H1 (cell line): ENCODE results near the gene PCGF3. TPM values are rescaled to one million over a fixed set of nuclear protein-coding genes. Genes with fewer than 3 reads are reported as not detected.

Experiments
- CTCF ChIA-PET: fragments of 300-600 bp; sonication (Branson Sonifier 250); formaldehyde crosslinking; loops from one replicate; lab custom pipeline; 2021; ENCODE audit not compliant: partially characterized antibody; lab: Charles Lee
- POLR2A ChIA-PET: fragments of 300-600 bp; sonication (Branson Sonifier 250); formaldehyde crosslinking; loops from one replicate; lab custom pipeline; 2021; ENCODE audit warnings: inconsistent platforms; ENCODE audit not compliant: partially characterized antibody; lab: Charles Lee
- DNase-seq, 2 experiments: peaks; one replicate each; pipeline versions ENCODE4 v3.0.0 to v3.0.0-alpha.2; 2010 to 2022; ENCODE audit warnings: low spot score in 2 of 2, low read depth in 1 of 2, mixed read lengths in 1 of 2
- FAIRE-seq: peaks from 2 replicates; lab custom pipeline; 2011; peaks lifted over from hg19 to GRCh38; lab: Jason Lieb, UNC
- H2AFZ ChIP-seq: 2 replicates; pipeline ENCODE4 v1.8.1; 2012; ENCODE audit warnings: low read length, inconsistent platforms
- H2AK5ac ChIP-seq: 2 replicates; pipeline ENCODE4 v1.6.1; 2013; ENCODE audit warnings: low read depth, low read length
- H2BK120ac ChIP-seq: replicated peaks from 2 replicates; pipeline ENCODE3; 2013; ENCODE audit warnings: low read depth, low read length, inconsistent platforms
- H2BK12ac ChIP-seq: 2 replicates; pipeline ENCODE4 v1.6.1; 2013; ENCODE audit warnings: low read depth, low read length
- H2BK15ac ChIP-seq: 2 replicates; pipeline ENCODE4 v1.6.1; 2013; ENCODE audit warnings: low read length
- H2BK20ac ChIP-seq: 2 replicates; pipeline ENCODE4 v1.6.1; 2013; ENCODE audit warnings: low read length
- H2BK5ac ChIP-seq: 2 replicates; pipeline ENCODE4 v1.6.1; 2013; ENCODE audit warnings: low read depth, low read length
- H3K14ac ChIP-seq: 2 replicates; pipeline ENCODE4 v1.6.1; 2013; ENCODE audit warnings: inconsistent platforms; ENCODE audit not compliant: insufficient read length
- H3K18ac ChIP-seq: 2 replicates; pipeline ENCODE4 v1.6.1; 2013; ENCODE audit warnings: low read length; ENCODE audit errors: extremely low read depth
- H3K23ac ChIP-seq: 2 replicates; pipeline ENCODE4 v1.6.1; 2013; ENCODE audit warnings: inconsistent platforms; ENCODE audit not compliant: insufficient read length
- H3K23me2 ChIP-seq: 2 replicates; pipeline ENCODE4 v1.6.1; 2013; ENCODE audit warnings: low read depth, low read length
- H3K27ac ChIP-seq: 2 replicates; pipeline ENCODE4 v1.6.1; 2011; ENCODE audit warnings: low read depth, low read length, inconsistent platforms
- H3K27me3 ChIP-seq, 4 experiments: replicated peaks in 1 of 4; 1 replicate in 1 of 4; 2 replicates in 3 of 4; pipeline versions ENCODE4 v1.6.1 to v1.8.1; 2011 to 2013; ENCODE audit warnings: low read length in 3 of 4, mild to moderate bottlenecking in 3 of 4, inconsistent platforms in 2 of 4, mixed read lengths in 2 of 4, moderate library complexity in 1 of 4; ENCODE audit not compliant: control insufficient read depth in 3 of 4, insufficient read depth in 3 of 4; ENCODE audit errors: extremely low read depth in 1 of 4
- H3K36me3 ChIP-seq, 4 experiments: 2 replicates each; pipeline versions ENCODE4 v1.6.1 to v1.8.1; 2011 to 2013; ENCODE audit warnings: mild to moderate bottlenecking in 4 of 4, low read length in 3 of 4, moderate library complexity in 2 of 4, control low read depth in 1 of 4, inconsistent platforms in 1 of 4; ENCODE audit not compliant: insufficient read depth in 4 of 4, control insufficient read depth in 2 of 4
- H3K4ac ChIP-seq: replicated peaks from 2 replicates; pipeline ENCODE3; 2013; ENCODE audit warnings: low read length, low read depth, mixed read lengths, inconsistent platforms; ENCODE audit not compliant: insufficient read length
- H3K4me1 ChIP-seq, 4 experiments: replicated peaks in 1 of 4; 1 replicate in 1 of 4; 2 replicates in 3 of 4; pipeline versions ENCODE4 v1.6.1 to v1.8.1; 2011 to 2013; ENCODE audit warnings: low read length in 3 of 4, inconsistent platforms in 2 of 4, mixed read lengths in 1 of 4; ENCODE audit not compliant: insufficient read depth in 4 of 4, control insufficient read depth in 3 of 4
- H3K4me2 ChIP-seq, 2 experiments: 2 replicates each; pipeline versions ENCODE4 v1.6.1 to v1.8.1; 2011 to 2013; ENCODE audit warnings: low read depth in 2 of 2, low read length in 2 of 2, control low read depth in 1 of 2, inconsistent platforms in 1 of 2, mild to moderate bottlenecking in 1 of 2; ENCODE audit not compliant: insufficient read depth in 1 of 2
- H3K4me3 ChIP-seq, 4 experiments: fragments of 200-600, 300-600 bp in 1 of 4; sonication (generic), shearing (Covaris generic), sonication (Bioruptor Twin) in 1 of 4; 2 replicates each; pipeline versions ENCODE4 v1.5.1 to v1.8.1; 2011 to 2016; ENCODE audit warnings: low read length in 4 of 4, low read depth in 3 of 4, control low read depth in 2 of 4, inconsistent platforms in 2 of 4, mild to moderate bottlenecking in 2 of 4, mixed read lengths in 1 of 4, moderate library complexity in 1 of 4; ENCODE audit not compliant: insufficient read depth in 2 of 4; ENCODE audit errors: extremely low read depth in 1 of 4
- H3K56ac ChIP-seq: replicated peaks from 2 replicates; pipeline ENCODE3; 2013; ENCODE audit warnings: low read depth, mild to moderate bottlenecking, mixed read lengths, low read length, inconsistent platforms; ENCODE audit not compliant: insufficient read length
- H3K79me1 ChIP-seq: 2 replicates; pipeline ENCODE4 v1.6.1; 2013; ENCODE audit warnings: low read depth, low read length, control low read depth
- H3K79me2 ChIP-seq, 2 experiments: 2 replicates each; pipeline versions ENCODE4 v1.6.1 to v1.8.1; 2012 to 2013; ENCODE audit warnings: low read length in 2 of 2, mild to moderate bottlenecking in 2 of 2, inconsistent platforms in 1 of 2; ENCODE audit not compliant: insufficient read depth in 2 of 2, control insufficient read depth in 1 of 2
- H3K9ac ChIP-seq, 4 experiments: replicated peaks in 1 of 4; 1 replicate in 1 of 4; 2 replicates in 3 of 4; pipeline versions ENCODE4 v1.6.1 to v1.8.1; 2011 to 2013; ENCODE audit warnings: low read depth in 3 of 4, low read length in 3 of 4, control low read depth in 2 of 4, mild to moderate bottlenecking in 2 of 4, moderate library complexity in 2 of 4, inconsistent platforms in 1 of 4; ENCODE audit errors: extremely low read depth in 1 of 4
- H3K9me3 ChIP-seq, 2 experiments: 2 replicates each; pipeline versions ENCODE4 v1.6.1 to v1.8.1; 2012 to 2013; ENCODE audit warnings: mild to moderate bottlenecking in 2 of 2, moderate library complexity in 2 of 2, control low read depth in 1 of 2, inconsistent platforms in 1 of 2, low read depth in 1 of 2, low read length in 1 of 2, mixed read lengths in 1 of 2; ENCODE audit not compliant: insufficient read depth in 2 of 2
- H4K20me1 ChIP-seq, 2 experiments: replicated peaks in 1 of 2; 2 replicates each; pipeline versions ENCODE3 to v1.8.1; 2011 to 2013; ENCODE audit warnings: inconsistent platforms in 2 of 2, low read length in 2 of 2, mild to moderate bottlenecking in 1 of 2; ENCODE audit not compliant: insufficient read depth in 2 of 2, control insufficient read depth in 1 of 2
- H4K5ac ChIP-seq: 2 replicates; pipeline ENCODE4 v1.6.1; 2013; ENCODE audit warnings: low read length, low read depth, mixed read lengths, inconsistent platforms; ENCODE audit not compliant: insufficient read length
- H4K8ac ChIP-seq: 2 replicates; pipeline ENCODE4 v1.8.0; 2013; ENCODE audit warnings: mild to moderate bottlenecking, moderate library complexity, low read length, inconsistent platforms; ENCODE audit not compliant: insufficient read depth; ENCODE audit errors: extremely low read depth
- H4K91ac ChIP-seq: replicated peaks from 2 replicates; pipeline ENCODE3; 2013; ENCODE audit warnings: low read length, mixed read lengths, inconsistent platforms; ENCODE audit not compliant: insufficient read length
- CBX5 ChIP-seq: fragments of 300-800, 300-1000 bp; sonication (generic); IDR thresholded peaks from 2 replicates; pipeline ENCODE4 v1.7.1; 2016; ENCODE audit warnings: antibody characterized with exemption, low read length, low read depth
- CHD1 ChIP-seq: IDR thresholded peaks from 2 replicates; pipeline ENCODE4 v1.6.1; 2012; ENCODE audit warnings: low read depth, low read length, improper control_type of control experiment
- HDAC2 ChIP-seq, 2 experiments: fragments of 300-600 bp in 1 of 2; sonication (generic) in 1 of 2; IDR thresholded peaks; 2 replicates each; pipeline ENCODE4 v1.6.1; 2011 to 2012; ENCODE audit warnings: low read depth in 2 of 2, low read length in 2 of 2, mild to moderate bottlenecking in 2 of 2, moderate library complexity in 2 of 2, borderline replicate concordance in 1 of 2, inconsistent platforms in 1 of 2
- MAX ChIP-seq: IDR thresholded peaks from 2 replicates; pipeline ENCODE4 v1.6.1; 2012; ENCODE audit warnings: inconsistent platforms
- PHF8 ChIP-seq: fragments of 200-600 bp; sonication (generic); conservative IDR thresholded peaks from 2 replicates; pipeline ENCODE4 v1.7.1; 2012; ENCODE audit warnings: low read depth, mild to moderate bottlenecking, inconsistent platforms, low read length, moderate library complexity
- POU5F1 ChIP-seq: IDR thresholded peaks from 2 replicates; pipeline ENCODE4 v1.6.1; 2011; ENCODE audit warnings: low read depth, mild to moderate bottlenecking, low read length, moderate library complexity
- RNF2 ChIP-seq: fragments of 200-900, 300-1000 bp; sonication (generic); IDR thresholded peaks from 2 replicates; pipeline ENCODE4 v1.7.1; 2016; ENCODE audit warnings: borderline replicate concordance, low read depth, mild to moderate bottlenecking, antibody characterized with exemption, low read length; ENCODE audit not compliant: poor library complexity, severe bottlenecking; ENCODE audit errors: missing control alignments
- SAP30 ChIP-seq: fragments of 300-600 bp; sonication (generic); IDR thresholded peaks from 2 replicates; pipeline ENCODE4 v1.7.1; 2012; ENCODE audit warnings: low read length, moderate library complexity, mild to moderate bottlenecking, inconsistent platforms; ENCODE audit not compliant: insufficient read depth, insufficient replicate concordance
- TBP ChIP-seq: IDR thresholded peaks from 2 replicates; pipeline ENCODE4 v1.6.1; 2011; ENCODE audit warnings: low read depth, low read length, improper control_type of control experiment
- USF2 ChIP-seq: IDR thresholded peaks from 2 replicates; pipeline ENCODE4 v1.6.1; 2011; ENCODE audit warnings: low read length, improper control_type of control experiment
- WGBS, 2 experiments: shearing (Covaris generic) in 1 of 2; methylation state at CpG; one replicate each; pipeline versions ENCODE4 v1.1.6 to v1.1.7; 2013 to 2015; ENCODE audit warnings: low lambda C conversion rate in 2 of 2, mixed read lengths in 2 of 2, inconsistent platforms in 1 of 2, low coverage in 1 of 2, missing lambda C conversion rate in 1 of 2; ENCODE audit not compliant: insufficient replicate concordance in 2 of 2, insufficient coverage in 1 of 2, insufficient read length in 1 of 2; ENCODE audit errors: extremely low coverage in 1 of 2, missing lambda C conversion rate in 1 of 2; 5-methylcytosine and 5-hydroxymethylcytosine counted together
- polyA plus RNA-seq, 7 experiments: library from polyadenylated mRNA; depleted of rRNA in 3 of 7; stranded (reverse) in 5 of 7; unstranded in 2 of 7; fragments of >200 nt in 5 of 7; fragments of 200-250 nt in 2 of 7; gene quantifications; 1 replicate in 5 of 7; 2 replicates in 1 of 7; 4 replicates in 1 of 7; pipeline versions ENCODE4 v1.2.1 to v1.2.3, GENCODE V29; 2011 to 2013; ENCODE audit warnings: missing spikeins in 2 of 7, mixed read lengths in 2 of 7
- total RNA-seq: library from RNA; stranded (reverse); fragmentation: NEBNext Ultra II Directional; extraction: Animal tissue kit (Norgen Biotek cat#: 25700); gene quantifications from 2 replicates; pipeline ENCODE4 v1.2.1, GENCODE V29; 2021

Gene PCGF3
- total and polyA plus RNA-seq, 2 of the 8 experiments (the other 6 are each of a cell fraction or from before 2014, with no cell fraction given): 52.7 to 52.9 TPM

- no peak overlapping the region for H4K91ac ChIP-seq
- H2BK15ac ChIP-seq: no peak overlapping the region
- H3K4ac ChIP-seq: no peak overlapping the region
- no peak overlapping the region for H2BK5ac ChIP-seq
- no peak overlapping the region for H3K14ac ChIP-seq
- peaks cover 0 to 8% (median 4%) of the 10 kb centered on the region in 4 experiments; a peak in 6 of 7 replicates for H3K4me1 ChIP-seq
- H4K5ac ChIP-seq: no peak overlapping the region
- peaks cover 6% of the 10 kb centered on the region; the same call in 1 of the 2 replicates for H3K23me2 ChIP-seq
- CTCF ChIA-PET: no interaction called here
- FAIRE-seq (no peak), DNase-seq (no peak)
- H3K27me3 ChIP-seq: no peaks in the 10 kb centered on the region
- H3K36me3 ChIP-seq: peaks cover 0 to 53% (median 16%) of the 10 kb centered on the region in 4 experiments; a peak in 7 of 8 replicates
- TF ChIP-seq POU5F1 (no peak), MAX (no peak), SAP30 (no peak), CBX5 (no peak), USF2 (no peak), HDAC2 (IDR thresholded peaks at IDR 0.05; ENCODE audit: borderline replicate concordance in 1 of 2, low read depth in 2 of 2, low read length in 2 of 2) (no peak), CHD1 (no peak), TBP (no peak), RNF2 (no peak), PHF8 (no peak)
- no peak overlapping the region for H4K8ac ChIP-seq
- no peak overlapping the region for H2BK12ac ChIP-seq
- H2AK5ac ChIP-seq: no peak overlapping the region
- H3K18ac ChIP-seq: no peak overlapping the region
- H3K79me2 ChIP-seq: peaks cover 11 to 81% of the 10 kb centered on the region in 2 experiments; a peak in 3 of 4 replicates
- 97% methylated on average over 9 of the region's 9 CpGs; no CpG with 5 or more reads in 1 of the 2 experiments for WGBS, 2 experiments
- peaks cover 22 to 23% of the 10 kb centered on the region in 2 experiments for H4K20me1 ChIP-seq
- no peaks in the 10 kb centered on the region for H3K9me3 ChIP-seq
- H3K4me2 ChIP-seq: no peak overlapping the region
- H2BK120ac ChIP-seq: no peak overlapping the region
- POLR2A ChIA-PET: interaction anchor here (1.2 to 3.0 kb wide), 2 partner anchors 11 to 19 kb away, joined by 3 to 11 read pairs; no protein-coding TSS in a partner anchor
- no peak overlapping the region for H3K56ac ChIP-seq
- H2BK20ac ChIP-seq: no peak overlapping the region
- no peak overlapping the region for H3K9ac ChIP-seq
- H3K23ac ChIP-seq: no peak overlapping the region
- no peak overlapping the region for H2AFZ ChIP-seq
- H3K79me1 ChIP-seq: peaks cover 9% of the 10 kb centered on the region
- no peak overlapping the region for H3K27ac ChIP-seq
- H3K4me3 ChIP-seq: no peak overlapping the region
Observed at GRCh38 chr4:776743-777441, 71.3 kb downstream of the PCGF3 start.
